Cardiac fibroblast (primary cell): ENCODE measurements around the gene DENND5A.

Experiments
- DNase-seq, 2 donors: peaks; one replicate each; pipeline versions ENCODE4 v3.0.0 to v3.0.0-alpha.2; 2010; ENCODE audit warnings: low read depth in 2 of 2
- H3K4me3 ChIP-seq, 2 donors: replicated peaks in 1 of 2; 1 replicate in 1 of 2; 2 replicates in 1 of 2; pipeline ENCODE4 v1.5.1; 2011; ENCODE audit warnings: low read depth in 2 of 2, low read length in 2 of 2, mild to moderate bottlenecking in 2 of 2, moderate library complexity in 1 of 2
- CTCF ChIP-seq: IDR thresholded peaks from one replicate; pipeline ENCODE4 v1.5.1; 2011; ENCODE audit warnings: low read depth, mild to moderate bottlenecking, low read length, inconsistent platforms

DENND5A gene

GRCh38 chr11:9092853-9093778 lies 172.0 kb downstream of the DENND5A start:
- TF ChIP-seq CTCF: peak; percentile 30
- no peak overlapping the region for H3K4me3 ChIP-seq
- DNase-seq: peak; percentile 6 to 17

GRCh38 chr11:9092072-9092471 lies 173.1 kb downstream of the DENND5A start:
- no peak overlapping the region for H3K4me3 ChIP-seq
- no peak for DNase-seq
- no peak for TF ChIP-seq CTCF

GRCh38 chr11:9091044-9091922 lies 173.9 kb downstream of the DENND5A start, which contains the start of gene SCUBE2:
SCUBE2 (minus strand) TSS chr11:9091599; CDS start chr11:9091528, 71 bp downstream.
- peak within 1 kb of the TSS; percentile 33 to 42 for H3K4me3 ChIP-seq
- TF ChIP-seq CTCF: no peak
- no peak for DNase-seq

GRCh38 chr11:9090488-9091043 lies 174.6 kb downstream of the DENND5A start:
- no peak for DNase-seq
- TF ChIP-seq CTCF: no peak
- H3K4me3 ChIP-seq: peak overlapping the region; percentile 33 to 42

GRCh38 chr11:9089636-9090035 lies 175.5 kb downstream of the DENND5A start:
- TF ChIP-seq CTCF: no peak
- no peak overlapping the region for H3K4me3 ChIP-seq
- DNase-seq: no peak

GRCh38 chr11:9089061-9089460 lies 176.1 kb downstream of the DENND5A start:
- no peak for TF ChIP-seq CTCF
- DNase-seq: no peak
- H3K4me3 ChIP-seq: no peak overlapping the region
